HCT116 (cell line): ENCODE data around the gene AQP1.

Source experiments
- CEBPB ChIP-seq: IDR thresholded peaks from 2 replicates; pipeline ENCODE4 v1.6.1; 2012; ENCODE audit warnings: low read depth
- ELF1 ChIP-seq: IDR thresholded peaks from 2 replicates; pipeline ENCODE4 v1.6.1; 2012; ENCODE audit warnings: low read depth, borderline replicate concordance
- EZH2 ChIP-seq: fragments of 200-600 bp; sonication (generic); IDR thresholded peaks from 2 replicates; pipeline ENCODE4 v1.6.1; 2017; ENCODE audit warnings: antibody characterized with exemption, mixed run types
- POLR2A ChIP-seq: IDR thresholded peaks from 2 replicates; pipeline ENCODE4 v1.7.0; 2011; ENCODE audit warnings: borderline replicate concordance; ENCODE audit not compliant: insufficient read depth, insufficient read length; ENCODE audit errors: extremely low read depth
- POLR2AphosphoS5 ChIP-seq: IDR thresholded peaks from 2 replicates; pipeline ENCODE4 v1.6.1; 2011; ENCODE audit warnings: mild to moderate bottlenecking, low read depth, low read length, moderate library complexity
- RAD21 ChIP-seq: IDR thresholded peaks from 2 replicates; pipeline ENCODE4 v1.6.1; 2012; ENCODE audit warnings: low read depth, mild to moderate bottlenecking
- REST ChIP-seq: IDR thresholded peaks from 2 replicates; pipeline ENCODE4 v1.6.1; 2012; ENCODE audit warnings: low read depth
- SIN3A ChIP-seq: IDR thresholded peaks from 2 replicates; pipeline ENCODE4 v1.6.1; 2012; ENCODE audit warnings: low read depth
- SP1 ChIP-seq: IDR thresholded peaks from 2 replicates; pipeline ENCODE4 v1.6.1; 2012; ENCODE audit warnings: low read depth
- SRF ChIP-seq: IDR thresholded peaks from 2 replicates; pipeline ENCODE4 v1.6.1; 2012; ENCODE audit warnings: low read depth
- YY1 ChIP-seq: IDR thresholded peaks from 2 replicates; pipeline ENCODE4 v1.6.1; 2011; ENCODE audit warnings: low read length, low read depth, moderate library complexity, mild to moderate bottlenecking; ENCODE audit not compliant: insufficient replicate concordance; ENCODE audit errors: extremely low read depth
- TF ChIP-seq, protein P1 (sequence below), 3 experiments: fragments of 200-600 bp in 1 of 3; sonication (generic) in 1 of 3; IDR thresholded peaks in 2 of 3; conservative IDR thresholded peaks in 1 of 3; 2 replicates each; pipeline ENCODE4 v1.5.1; 2012 to 2017; ENCODE audit warnings: low read depth in 2 of 3, low read length in 2 of 3, antibody characterized with exemption in 1 of 3, borderline replicate concordance in 1 of 3, control low read depth in 1 of 3, mild to moderate bottlenecking in 1 of 3, mixed read lengths in 1 of 3, mixed run types in 1 of 3, moderate library complexity in 1 of 3; ENCODE audit not compliant: insufficient read depth in 1 of 3
- TF ChIP-seq, protein P2 (sequence below): IDR thresholded peaks from 2 replicates; pipeline ENCODE4 v1.6.1; 2012

- TF ChIP-seq RAD21 (no peak), EZH2 (no peak), SIN3A (no peak), YY1 (no peak), CEBPB (no peak), REST (no peak), POLR2AphosphoS5 (no peak), SP1 (no peak), POLR2A (no peak), SRF (no peak), ELF1 (no peak)
- TF ChIP-seq, protein P1, sequence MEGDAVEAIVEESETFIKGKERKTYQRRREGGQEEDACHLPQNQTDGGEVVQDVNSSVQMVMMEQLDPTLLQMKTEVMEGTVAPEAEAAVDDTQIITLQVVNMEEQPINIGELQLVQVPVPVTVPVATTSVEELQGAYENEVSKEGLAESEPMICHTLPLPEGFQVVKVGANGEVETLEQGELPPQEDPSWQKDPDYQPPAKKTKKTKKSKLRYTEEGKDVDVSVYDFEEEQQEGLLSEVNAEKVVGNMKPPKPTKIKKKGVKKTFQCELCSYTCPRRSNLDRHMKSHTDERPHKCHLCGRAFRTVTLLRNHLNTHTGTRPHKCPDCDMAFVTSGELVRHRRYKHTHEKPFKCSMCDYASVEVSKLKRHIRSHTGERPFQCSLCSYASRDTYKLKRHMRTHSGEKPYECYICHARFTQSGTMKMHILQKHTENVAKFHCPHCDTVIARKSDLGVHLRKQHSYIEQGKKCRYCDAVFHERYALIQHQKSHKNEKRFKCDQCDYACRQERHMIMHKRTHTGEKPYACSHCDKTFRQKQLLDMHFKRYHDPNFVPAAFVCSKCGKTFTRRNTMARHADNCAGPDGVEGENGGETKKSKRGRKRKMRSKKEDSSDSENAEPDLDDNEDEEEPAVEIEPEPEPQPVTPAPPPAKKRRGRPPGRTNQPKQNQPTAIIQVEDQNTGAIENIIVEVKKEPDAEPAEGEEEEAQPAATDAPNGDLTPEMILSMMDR (IDR thresholded peaks at IDR 0.05 in 2 of 3, conservative IDR thresholded peaks at IDR 0.05 in 1 of 3; ENCODE audit: borderline replicate concordance in 1 of 3, insufficient read depth in 1 of 3, low read depth in 2 of 3, low read length in 2 of 3) = no peak
- TF ChIP-seq, protein P2, sequence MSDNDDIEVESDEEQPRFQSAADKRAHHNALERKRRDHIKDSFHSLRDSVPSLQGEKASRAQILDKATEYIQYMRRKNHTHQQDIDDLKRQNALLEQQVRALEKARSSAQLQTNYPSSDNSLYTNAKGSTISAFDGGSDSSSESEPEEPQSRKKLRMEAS = no peak
Measured at GRCh38 chr7:30887464-30887872, 24.2 kb upstream of the AQP1 start.
